Activated effector memory CD4-positive, alpha-beta T cell treated with Interleukin-2 at 50 U/mL for 16 hours (primary cell): ENCODE measurements around the gene NFIA.
"Not testable (repeated sequence)": the region's sequence is repeated elsewhere in the genome, so short reads cannot be mapped to it uniquely, and the experiment has no call there.

Experiments
- DNase-seq: peaks from one replicate; pipeline ENCODE4 v3.0.0-alpha.2; 2020

The NFIA gene

GRCh38 chr1:61447106-61447967 lies 365.0 kb downstream of the NFIA start:
- DNase-seq, result no peak

- no peak for DNase-seq
Observed at GRCh38 chr1:61447968-61448430, 365.6 kb downstream of the NFIA start.

- no peak for DNase-seq
Observed at GRCh38 chr1:61448914-61449313, 366.6 kb downstream of the NFIA start.

- no peak for DNase-seq
Observed at GRCh38 chr1:61449410-61449809, 367.0 kb downstream of the NFIA start.

GRCh38 chr1:61450454-61450853 lies 368.1 kb downstream of the NFIA start:
- no peak for DNase-seq

- DNase-seq, result no peak
Observed at GRCh38 chr1:61450872-61451571, 368.7 kb downstream of the NFIA start.

- DNase-seq, result no peak
Observed at GRCh38 chr1:61451572-61451968, 369.2 kb downstream of the NFIA start.

GRCh38 chr1:61452176-61453035 lies 370.0 kb downstream of the NFIA start:
- no peak for DNase-seq

GRCh38 chr1:61453111-61453961 lies 371.0 kb downstream of the NFIA start:
- peak; percentile 45 for DNase-seq

GRCh38 chr1:61455400-61455799 lies 373.0 kb downstream of the NFIA start:
- no peak for DNase-seq

- no peak for DNase-seq
Observed at GRCh38 chr1:61457526-61458040, 375.2 kb downstream of the NFIA start.

GRCh38 chr1:61459345-61459744 lies 377.0 kb downstream of the NFIA start:
- DNase-seq, result no peak

GRCh38 chr1:61460191-61460590 lies 377.8 kb downstream of the NFIA start:
- DNase-seq, result no peak

- no peak for DNase-seq
Observed at GRCh38 chr1:61461406-61462384, 379.3 kb downstream of the NFIA start.

- DNase-seq, result no peak
Observed at GRCh38 chr1:61462628-61463027, 380.3 kb downstream of the NFIA start.

- no peak for DNase-seq
Observed at GRCh38 chr1:61463220-61463619, 380.9 kb downstream of the NFIA start.

GRCh38 chr1:61467836-61468235 lies 385.5 kb downstream of the NFIA start:
- DNase-seq, result not testable (repeated sequence)

- no peak for DNase-seq
Observed at GRCh38 chr1:61469365-61469764, 387.0 kb downstream of the NFIA start.

- DNase-seq, result no peak
Observed at GRCh38 chr1:61472876-61473275, 390.5 kb downstream of the NFIA start.

- DNase-seq, result no peak
Observed at GRCh38 chr1:61474269-61474817, 392.0 kb downstream of the NFIA start.
